GM19455 (cell line): ENCODE measurements around the gene ADAMTS17.

ENCODE experiments used
- ATAC-seq: cut with Tn5 transposase; IDR thresholded peaks from one replicate; pipeline ENCODE4 v1.9.1; 2021; ENCODE audit not compliant: unreplicated experiment

ADAMTS17 gene

DNA sequence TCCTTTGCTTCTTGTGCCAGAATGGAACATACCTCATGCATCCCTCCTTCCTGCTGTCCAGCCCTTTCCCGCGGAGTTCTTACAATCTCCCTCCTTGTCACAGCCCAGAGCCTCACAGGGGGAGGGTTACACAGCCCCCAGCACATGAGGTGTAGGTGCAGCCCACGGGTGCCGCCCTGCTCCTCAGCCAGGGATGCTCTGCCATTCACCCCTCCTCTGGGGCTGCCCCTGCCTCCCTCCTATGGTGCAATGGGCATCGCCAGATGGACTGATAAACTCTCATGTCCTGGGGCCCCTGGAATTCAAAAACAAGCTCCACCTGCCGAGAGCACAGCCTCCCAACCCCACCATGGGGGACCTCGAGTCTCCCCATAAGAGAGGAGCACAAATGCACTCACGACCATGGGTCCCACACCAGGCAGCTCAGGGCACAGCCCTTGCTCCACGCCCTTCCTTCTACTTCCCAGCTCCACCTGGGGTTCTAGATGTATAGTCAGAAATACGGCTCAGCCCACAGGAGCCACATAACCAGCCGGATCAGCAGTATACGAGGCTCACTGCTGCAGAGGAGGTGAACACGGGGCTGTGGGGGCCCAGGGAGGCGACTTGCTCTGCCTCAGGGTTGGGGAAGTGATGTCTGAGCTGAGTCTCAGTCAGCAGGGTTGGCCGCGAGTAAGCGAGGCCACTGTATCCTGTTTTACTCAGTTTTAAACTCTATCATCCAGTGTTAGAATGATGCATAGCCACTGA lies 338.8 kb downstream of the ADAMTS17 start:
- no peak for ATAC-seq

GRCh38 chr15:100002086-100002620 lies 339.6 kb downstream of the ADAMTS17 start:
- no peak for ATAC-seq

DNA sequence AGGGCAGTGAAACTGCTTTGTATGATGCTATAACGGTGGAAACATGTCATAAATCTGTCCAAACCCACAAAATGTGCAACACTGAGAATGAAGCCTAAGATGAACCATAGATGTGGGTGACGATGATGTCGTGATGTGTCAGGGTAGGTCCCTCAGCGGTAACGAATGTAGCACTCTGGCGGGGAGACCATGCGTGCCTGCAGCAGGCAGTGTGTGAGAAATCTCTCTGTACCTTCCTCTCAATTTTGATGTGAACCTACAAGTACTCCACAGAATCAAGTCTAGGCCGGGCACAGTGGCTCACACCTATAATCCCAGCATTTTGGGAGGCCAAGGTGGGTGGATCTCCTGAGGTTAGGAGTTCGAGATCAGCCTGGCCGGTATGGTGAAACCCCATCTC lies 340.4 kb downstream of the ADAMTS17 start:
- no peak for ATAC-seq

DNA sequence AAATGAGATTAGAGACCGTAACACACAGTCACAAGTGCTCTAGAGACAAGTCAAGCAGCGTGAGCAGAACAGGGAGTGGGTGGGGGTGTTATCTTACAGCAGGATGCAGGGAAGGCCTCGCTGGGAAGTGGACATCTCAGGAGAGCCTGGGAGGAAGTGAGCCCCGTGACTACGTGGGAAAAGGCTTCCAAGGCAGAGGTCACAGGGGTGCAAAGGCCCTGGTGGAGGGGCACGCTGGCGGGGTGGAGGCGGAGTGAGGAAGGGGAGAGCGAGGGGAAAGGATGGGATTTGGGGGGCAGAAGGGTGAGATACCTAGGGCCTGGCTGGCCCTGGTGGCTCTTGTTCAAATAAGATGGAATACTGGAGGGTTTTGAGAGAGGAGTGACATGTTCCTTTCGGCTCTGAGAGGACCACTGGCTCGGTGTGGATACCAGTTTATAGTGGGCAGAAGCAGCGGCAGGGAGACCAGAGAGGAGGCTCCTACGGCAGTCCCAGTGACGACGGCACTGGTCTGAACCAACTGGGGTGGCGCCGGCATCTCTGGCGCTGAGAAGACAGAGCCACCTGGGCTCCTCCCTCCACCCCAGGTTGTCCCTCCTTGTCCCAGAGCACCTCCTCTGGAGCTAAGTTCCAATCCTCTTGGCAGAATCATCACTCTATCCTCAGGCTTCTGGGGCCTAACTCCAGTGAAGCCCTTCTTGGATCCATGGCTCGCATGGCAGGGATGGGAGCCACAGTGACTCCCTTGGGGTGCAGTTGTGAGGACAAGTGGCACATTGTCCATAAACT lies 342.3 kb downstream of the ADAMTS17 start:
- no peak for ATAC-seq

GRCh38 chr15:99998661-99999101 lies 343.1 kb downstream of the ADAMTS17 start:
- ATAC-seq, result no peak

DNA sequence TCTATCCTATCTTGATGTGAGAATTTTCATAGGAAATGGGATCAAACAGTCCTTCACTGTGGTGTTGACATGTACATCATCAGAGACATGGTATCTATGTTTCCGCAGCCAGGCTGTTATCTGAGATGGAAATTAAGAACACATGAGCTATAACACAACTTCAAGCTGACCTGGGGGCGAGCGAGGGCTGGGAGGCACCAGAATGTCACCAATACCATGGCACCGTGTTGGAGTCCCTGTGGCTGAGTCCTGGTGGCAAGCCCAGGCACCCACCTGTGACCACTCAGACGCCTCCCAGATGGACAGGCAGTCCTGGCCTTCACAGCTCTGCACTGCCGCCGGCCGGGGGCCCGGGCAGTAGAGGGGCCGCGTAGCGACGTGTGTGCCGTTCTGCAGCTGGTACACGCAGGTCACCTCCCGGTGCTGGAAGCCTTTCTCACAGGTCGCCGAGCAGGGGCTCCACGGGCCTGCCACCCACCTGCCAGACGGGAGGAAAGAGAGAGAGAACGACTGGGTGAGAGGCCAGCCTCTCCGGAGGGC lies 344.6 kb downstream of the ADAMTS17 start:
- ATAC-seq, result no peak

GRCh38 chr15:99996660-99997059 lies 345.1 kb downstream of the ADAMTS17 start:
- ATAC-seq, result no peak

- no peak for ATAC-seq
Measured at GRCh38 chr15:99995543-99995942, 346.2 kb downstream of the ADAMTS17 start.

DNA sequence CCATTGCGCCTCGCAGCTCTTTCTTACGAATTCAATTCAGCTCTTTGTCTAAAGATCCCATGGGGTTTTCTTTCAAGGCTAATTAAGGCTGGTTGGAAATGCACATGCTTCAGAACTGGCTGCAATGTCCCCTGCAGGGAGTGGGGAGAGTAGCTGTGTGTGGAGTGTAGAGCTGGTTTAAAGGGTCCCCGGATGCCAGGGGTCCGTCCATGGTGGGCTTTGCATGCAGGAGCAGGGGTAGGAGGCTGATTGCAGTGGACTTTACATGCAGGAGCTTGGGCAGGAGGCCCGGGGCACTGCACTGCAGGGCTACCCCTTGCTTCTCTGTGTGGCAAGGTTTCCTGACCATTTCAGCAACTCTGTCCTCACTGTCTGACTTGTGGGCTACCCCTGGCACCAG lies 346.9 kb downstream of the ADAMTS17 start:
- ATAC-seq, result no peak

DNA sequence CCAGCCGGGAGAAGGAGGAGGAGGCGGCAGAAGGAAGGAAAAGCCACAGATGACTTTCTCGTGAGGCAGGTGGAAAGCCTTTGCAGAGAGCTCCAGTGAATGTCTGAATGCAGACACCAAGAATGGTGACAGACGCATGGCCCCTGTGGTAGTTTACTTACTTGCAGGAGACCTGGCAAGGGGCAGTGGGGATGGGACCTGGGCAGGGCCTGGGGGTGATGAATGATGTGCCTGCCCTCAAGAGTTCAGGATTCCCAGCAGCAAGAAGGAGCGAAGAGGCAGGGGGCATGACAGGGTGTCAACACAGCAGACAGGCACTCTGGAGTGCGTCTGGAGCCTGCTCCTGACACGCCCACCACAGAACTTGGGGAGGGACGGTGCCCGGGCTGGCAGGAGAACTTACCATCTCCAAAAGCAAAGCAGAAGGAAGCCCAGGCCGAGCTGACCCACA lies 348.1 kb downstream of the ADAMTS17 start:
- no peak for ATAC-seq

DNA sequence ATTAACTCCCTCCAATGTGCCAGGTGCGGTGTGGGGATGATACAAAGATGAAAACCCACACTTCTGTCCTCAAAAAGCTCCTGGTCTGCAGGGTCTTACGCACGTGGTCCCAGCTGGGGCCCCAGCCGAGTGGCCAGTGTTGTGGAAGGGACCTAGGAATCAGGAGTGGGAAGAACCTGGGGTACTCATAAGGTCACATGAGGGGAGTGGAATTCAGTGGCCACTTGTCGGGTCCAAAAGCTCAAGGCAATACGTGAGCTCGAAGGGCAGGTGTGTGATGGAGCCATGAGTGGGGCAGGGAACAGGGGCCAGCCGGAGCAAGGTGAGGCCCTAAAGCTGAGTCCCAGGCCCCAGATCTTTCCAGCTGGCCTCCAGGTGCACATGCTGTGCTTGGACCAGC lies 348.5 kb downstream of the ADAMTS17 start:
- ATAC-seq, result no peak

DNA sequence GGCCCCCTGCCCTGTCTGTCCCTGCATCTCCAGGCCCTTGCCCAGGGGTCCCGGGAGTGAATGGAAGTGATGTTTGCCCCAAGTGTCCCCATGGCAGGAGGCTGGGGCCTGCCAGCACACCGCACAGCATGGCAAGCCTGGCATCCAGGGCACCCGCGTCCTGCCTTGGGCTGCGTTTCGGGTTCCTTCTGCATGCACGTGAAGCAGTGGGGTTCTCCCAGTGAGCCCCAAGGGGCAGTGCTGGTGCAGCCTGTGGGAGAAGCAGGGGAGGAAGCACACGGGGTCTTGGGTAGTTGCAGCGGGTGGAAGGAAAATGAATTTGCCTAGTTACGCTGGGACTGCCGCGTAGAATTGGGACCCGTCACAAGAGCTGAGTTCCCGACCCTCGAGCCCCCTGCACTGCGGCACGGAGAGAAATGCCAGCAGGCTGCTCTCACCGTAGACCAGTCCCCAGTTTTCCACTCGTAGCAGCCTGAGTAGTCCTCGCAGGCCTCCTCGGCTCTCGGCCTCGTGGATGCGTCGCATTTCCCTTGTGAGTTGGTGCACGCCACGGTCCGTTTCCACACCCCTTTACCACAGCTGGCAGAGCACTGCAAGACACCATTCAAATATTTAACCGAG lies 349.1 kb downstream of the ADAMTS17 start:
- ATAC-seq, result no peak

- no peak for ATAC-seq
Measured at GRCh38 chr15:99989095-99989494, 352.7 kb downstream of the ADAMTS17 start.

GRCh38 chr15:99987701-99988100 lies 354.1 kb downstream of the ADAMTS17 start:
- ATAC-seq, result no peak

DNA sequence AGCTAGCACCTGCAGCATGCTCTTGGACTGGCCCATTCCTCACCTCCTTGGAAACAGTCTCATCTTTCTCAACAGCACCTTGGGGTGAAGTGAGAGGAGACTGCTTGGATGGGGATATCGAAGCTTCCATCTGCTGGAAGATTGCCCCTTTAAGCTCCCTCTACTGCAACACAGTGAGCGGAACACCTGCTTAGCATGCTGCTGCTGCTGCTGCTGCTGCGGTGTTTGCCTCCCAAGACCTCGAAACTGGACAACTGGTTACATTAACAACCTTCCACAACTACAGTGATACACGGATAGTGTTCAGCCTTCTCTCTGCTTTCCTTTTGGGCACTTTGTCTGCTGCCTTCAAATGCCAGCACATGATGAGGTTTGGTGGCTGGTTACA lies 354.7 kb downstream of the ADAMTS17 start:
- no peak for ATAC-seq

GRCh38 chr15:99986297-99987118 lies 355.3 kb downstream of the ADAMTS17 start:
- no peak for ATAC-seq

GRCh38 chr15:99985878-99986277 lies 355.9 kb downstream of the ADAMTS17 start:
- no peak for ATAC-seq

DNA sequence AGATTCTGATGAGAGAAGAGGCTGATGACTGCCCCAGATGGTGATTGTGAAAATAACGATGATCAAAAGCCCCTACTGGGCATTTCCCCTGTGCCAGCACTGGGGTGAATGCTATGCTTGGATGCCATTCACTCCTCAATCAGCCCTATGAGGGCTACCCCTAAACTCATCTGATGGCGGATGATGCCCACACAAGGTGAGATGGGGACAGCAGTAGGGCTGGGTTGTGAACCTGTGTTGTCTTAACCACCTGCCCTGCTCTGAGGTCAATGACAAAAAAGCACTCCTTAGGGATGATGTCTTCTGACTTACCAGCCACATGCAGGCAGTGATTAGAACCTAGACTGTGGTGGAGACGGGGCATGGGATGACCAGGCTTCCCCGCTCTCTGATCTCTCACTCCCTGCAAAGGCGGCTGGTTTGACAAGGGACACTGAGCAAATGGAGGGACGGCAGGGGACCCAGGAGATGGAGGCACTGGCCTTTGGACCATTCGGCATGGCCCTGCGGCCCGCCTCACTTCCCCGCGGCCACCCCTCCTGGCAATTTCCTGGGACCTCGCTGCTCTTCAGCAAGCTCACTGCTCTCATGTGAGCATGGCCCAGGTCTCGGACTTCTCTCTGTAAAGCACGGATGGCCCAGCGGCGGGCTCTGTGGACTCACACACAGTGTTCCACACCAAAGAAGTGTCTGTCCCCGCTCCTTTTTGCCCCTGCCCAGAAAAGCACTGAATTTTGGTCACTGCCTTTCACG lies 357.1 kb downstream of the ADAMTS17 start:
- ATAC-seq, result no peak

DNA sequence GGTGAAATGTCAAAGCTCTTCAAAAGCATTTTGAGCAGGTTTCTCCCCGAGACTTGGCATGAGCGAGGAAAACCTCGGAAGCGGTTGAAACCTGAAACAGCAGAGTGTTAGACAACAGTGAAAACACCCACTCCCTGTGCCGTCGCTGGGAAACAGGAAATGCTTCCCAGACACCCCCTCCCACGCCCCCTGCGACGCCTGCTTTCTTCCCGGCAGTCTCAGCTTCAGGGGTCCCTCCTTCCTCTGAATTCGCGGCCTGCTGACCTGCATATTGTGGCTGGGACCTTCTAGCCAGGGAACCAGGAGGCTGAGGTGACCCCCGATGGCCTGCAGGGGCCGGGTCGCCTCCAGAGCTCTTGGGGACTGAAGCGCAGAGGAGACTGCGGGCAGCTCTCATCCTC lies 357.9 kb downstream of the ADAMTS17 start:
- no peak for ATAC-seq
